SK-N-SH treated with all-trans-retinoic acid at 6 μM for 48 hours (cell line): Measurements from ENCODE around the gene MINDY4.
"Not testable (repeated sequence)": the region's sequence is repeated elsewhere in the genome, so short reads cannot be mapped to it uniquely, and the experiment has no call there.

Experiments used
- ATAC-seq: fragments of 200-7000 bp; cut with Tn5 transposase; 3 replicates; pipeline ENCODE4 v1.9.1; 2020; ENCODE audit warnings: mild to moderate bottlenecking, moderate library complexity
- ARNTL ChIP-seq: fragments of 450-650 bp; formaldehyde crosslinking; IDR thresholded peaks from 2 replicates; pipeline ENCODE4 v1.5.0; 2020; ENCODE audit warnings: low read depth, mild to moderate bottlenecking, moderate library complexity, borderline replicate concordance
- BACH2 ChIP-seq: fragments of 250-450 bp; sonication (Bioruptor Pico); IDR thresholded peaks from 2 replicates; pipeline ENCODE4 v1.9.0; 2021; ENCODE audit warnings: mild to moderate bottlenecking, borderline replicate concordance
- CREB5 ChIP-seq: fragments of 250-450 bp; sonication (Bioruptor Pico); IDR thresholded peaks from 2 replicates; pipeline ENCODE4 v1.5.1; 2020; ENCODE audit warnings: low read depth, mild to moderate bottlenecking, moderate library complexity
- CSDC2 ChIP-seq: fragments of 250-450 bp; sonication (Bioruptor Pico); IDR thresholded peaks from 2 replicates; pipeline ENCODE4 v1.5.0; 2020; ENCODE audit warnings: mild to moderate bottlenecking, moderate library complexity
- ESRRG ChIP-seq: fragments of 250-450 bp; sonication (Bioruptor Pico); IDR thresholded peaks from 2 replicates; pipeline ENCODE4 v1.6.1; 2021; ENCODE audit warnings: mild to moderate bottlenecking
- GLIS3 ChIP-seq: fragments of 250-450 bp; sonication (Bioruptor Pico); IDR thresholded peaks from 2 replicates; pipeline ENCODE4 v1.5.0; 2020; ENCODE audit warnings: mild to moderate bottlenecking, moderate library complexity
- ISL1 ChIP-seq: fragments of 250-450 bp; sonication (Bioruptor Pico); IDR thresholded peaks from 2 replicates; pipeline ENCODE4 v2.1.2; 2022; ENCODE audit warnings: mild to moderate bottlenecking, moderate library complexity
- OSR1 ChIP-seq: fragments of 250-450 bp; sonication (Bioruptor Pico); IDR thresholded peaks from 2 replicates; pipeline ENCODE4 v1.8.0; 2022; ENCODE audit warnings: moderate library complexity, mild to moderate bottlenecking, inconsistent platforms
- PATZ1 ChIP-seq: fragments of 250-450 bp; sonication (Bioruptor Pico); IDR thresholded peaks from 2 replicates; pipeline ENCODE4 v1.8.0; 2020; ENCODE audit warnings: mild to moderate bottlenecking, moderate library complexity, borderline replicate concordance
- PPARA ChIP-seq: fragments of 250-450 bp; sonication (Bioruptor Pico); IDR thresholded peaks from 2 replicates; pipeline ENCODE4 v1.5.0; 2020; ENCODE audit warnings: mild to moderate bottlenecking, borderline replicate concordance
- RARB ChIP-seq: fragments of 250-450 bp; sonication (Bioruptor Pico); IDR thresholded peaks from 2 replicates; pipeline ENCODE4 v1.8.0; 2021; ENCODE audit warnings: mild to moderate bottlenecking, moderate library complexity
- SNAI2 ChIP-seq: fragments of 250-450 bp; sonication (Bioruptor Pico); IDR thresholded peaks from 2 replicates; pipeline ENCODE4 v1.5.0; 2020; ENCODE audit warnings: mild to moderate bottlenecking, moderate library complexity
- TCF4 ChIP-seq: fragments of 250-450 bp; sonication (Bioruptor Pico); IDR thresholded peaks from 2 replicates; pipeline ENCODE4 v1.8.0; 2021; ENCODE audit warnings: mild to moderate bottlenecking, moderate library complexity, borderline replicate concordance
- TOX ChIP-seq: fragments of 250-450 bp; sonication (Bioruptor Pico); IDR thresholded peaks from 2 replicates; pipeline ENCODE4 v1.8.0; 2021; ENCODE audit warnings: mild to moderate bottlenecking, moderate library complexity, borderline replicate concordance
- ZC3H10 ChIP-seq: fragments of 250-450 bp; sonication (Bioruptor Pico); IDR thresholded peaks from 2 replicates; pipeline ENCODE4 v1.5.1; 2021; ENCODE audit warnings: mild to moderate bottlenecking, moderate library complexity
- ZFP3 ChIP-seq: fragments of 250-450 bp; sonication (Bioruptor Pico); IDR thresholded peaks from 2 replicates; pipeline ENCODE4 v1.5.0; 2020; ENCODE audit warnings: mild to moderate bottlenecking, moderate library complexity
- ZFP30 ChIP-seq: fragments of 450-650 bp; formaldehyde crosslinking; IDR thresholded peaks from 2 replicates; pipeline ENCODE4 v1.5.0; 2022; ENCODE audit warnings: mild to moderate bottlenecking, moderate library complexity
- ZNF70 ChIP-seq: fragments of 450-650 bp; formaldehyde crosslinking; IDR thresholded peaks from 2 replicates; pipeline ENCODE4 v1.5.0; 2020; ENCODE audit warnings: mild to moderate bottlenecking, moderate library complexity
- ZNF8 ChIP-seq: fragments of 450-650 bp; formaldehyde crosslinking; IDR thresholded peaks from 2 replicates; pipeline ENCODE4 v1.5.0; 2020; ENCODE audit warnings: mild to moderate bottlenecking, moderate library complexity
- TF ChIP-seq, protein P1 (sequence below): fragments of 250-450 bp; sonication (Bioruptor Pico); IDR thresholded peaks from 2 replicates; pipeline ENCODE4 v1.8.0; 2021; ENCODE audit warnings: low read depth, mild to moderate bottlenecking, moderate library complexity, borderline replicate concordance
- TF ChIP-seq, protein P2 (sequence below): fragments of 250-450 bp; sonication (Bioruptor Pico); IDR thresholded peaks from 2 replicates; pipeline ENCODE4 v1.5.0; 2020; ENCODE audit warnings: mild to moderate bottlenecking, moderate library complexity

Gene MINDY4

DNA sequence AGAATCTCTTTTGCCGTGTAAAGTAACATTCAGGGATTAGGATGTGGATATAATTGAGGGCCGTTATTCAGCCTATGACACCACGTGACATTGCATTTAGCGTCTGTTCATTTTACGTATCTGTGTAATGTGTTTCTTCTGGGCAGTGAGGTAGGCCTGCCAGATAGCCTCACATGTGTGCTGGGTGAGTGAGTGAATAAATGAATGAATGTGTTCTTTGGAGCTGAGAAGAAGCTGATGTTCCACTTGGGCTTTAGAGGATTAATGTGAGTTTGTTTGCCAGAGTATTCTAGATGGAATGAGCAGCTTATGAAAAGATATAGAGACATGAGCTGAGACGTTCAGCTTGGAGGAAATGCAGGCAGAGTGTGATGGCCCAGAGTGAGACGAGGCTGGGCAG lies 55.0 kb downstream of the MINDY4 start:
- ATAC-seq, result no peak
- TF ChIP-seq PATZ1 (no peak), ZC3H10 (CRISPR knock-in tag) (no peak), BACH2 (CRISPR knock-in tag) (no peak), TOX (no peak), ESRRG (CRISPR knock-in tag) (no peak), TCF4 (no peak), OSR1 (CRISPR knock-in tag) (no peak), RARB (CRISPR knock-in tag) (no peak), ZNF8 (CRISPR knock-in tag) (no peak), ISL1 (CRISPR knock-in tag) (no peak)
- TF ChIP-seq, all 23 proteins: peak for 0

- TF ChIP-seq OSR1 (CRISPR knock-in tag) (no peak), CSDC2 (CRISPR knock-in tag) (no peak), CREB5 (no peak)
- TF ChIP-seq, all 23 proteins: peak for 0
- ATAC-seq, result no peak
These were observed 57.4 kb downstream of the MINDY4 start for GRCh38 chr7:30828591-30828990.

GRCh38 chr7:30829471-30829870 lies 58.3 kb downstream of the MINDY4 start:
- TF ChIP-seq ZFP3 (CRISPR knock-in tag) (no peak), SNAI2 (CRISPR knock-in tag) (no peak), ZC3H10 (CRISPR knock-in tag) (no peak), ESRRG (CRISPR knock-in tag) (no peak), ARNTL (CRISPR knock-in tag) (no peak), CREB5 (no peak)
- TF ChIP-seq, protein P1, sequence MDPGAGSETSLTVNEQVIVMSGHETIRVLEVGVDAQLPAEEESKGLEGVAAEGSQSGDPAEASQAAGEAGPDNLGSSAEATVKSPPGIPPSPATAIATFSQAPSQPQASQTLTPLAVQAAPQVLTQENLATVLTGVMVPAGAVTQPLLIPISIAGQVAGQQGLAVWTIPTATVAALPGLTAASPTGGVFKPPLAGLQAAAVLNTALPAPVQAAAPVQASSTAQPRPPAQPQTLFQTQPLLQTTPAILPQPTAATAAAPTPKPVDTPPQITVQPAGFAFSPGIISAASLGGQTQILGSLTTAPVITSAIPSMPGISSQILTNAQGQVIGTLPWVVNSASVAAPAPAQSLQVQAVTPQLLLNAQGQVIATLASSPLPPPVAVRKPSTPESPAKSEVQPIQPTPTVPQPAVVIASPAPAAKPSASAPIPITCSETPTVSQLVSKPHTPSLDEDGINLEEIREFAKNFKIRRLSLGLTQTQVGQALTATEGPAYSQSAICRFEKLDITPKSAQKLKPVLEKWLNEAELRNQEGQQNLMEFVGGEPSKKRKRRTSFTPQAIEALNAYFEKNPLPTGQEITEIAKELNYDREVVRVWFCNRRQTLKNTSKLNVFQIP (CRISPR knock-in tag), result no peak
- no peak for ATAC-seq

- no peak for ATAC-seq
- TF ChIP-seq RARB (CRISPR knock-in tag) (no peak), ZNF8 (CRISPR knock-in tag) (no peak), OSR1 (CRISPR knock-in tag) (no peak), PPARA (CRISPR knock-in tag) (no peak), BACH2 (CRISPR knock-in tag) (no peak), ZFP30 (no peak), ZC3H10 (CRISPR knock-in tag) (no peak), TOX (no peak)
- TF ChIP-seq, protein P2, sequence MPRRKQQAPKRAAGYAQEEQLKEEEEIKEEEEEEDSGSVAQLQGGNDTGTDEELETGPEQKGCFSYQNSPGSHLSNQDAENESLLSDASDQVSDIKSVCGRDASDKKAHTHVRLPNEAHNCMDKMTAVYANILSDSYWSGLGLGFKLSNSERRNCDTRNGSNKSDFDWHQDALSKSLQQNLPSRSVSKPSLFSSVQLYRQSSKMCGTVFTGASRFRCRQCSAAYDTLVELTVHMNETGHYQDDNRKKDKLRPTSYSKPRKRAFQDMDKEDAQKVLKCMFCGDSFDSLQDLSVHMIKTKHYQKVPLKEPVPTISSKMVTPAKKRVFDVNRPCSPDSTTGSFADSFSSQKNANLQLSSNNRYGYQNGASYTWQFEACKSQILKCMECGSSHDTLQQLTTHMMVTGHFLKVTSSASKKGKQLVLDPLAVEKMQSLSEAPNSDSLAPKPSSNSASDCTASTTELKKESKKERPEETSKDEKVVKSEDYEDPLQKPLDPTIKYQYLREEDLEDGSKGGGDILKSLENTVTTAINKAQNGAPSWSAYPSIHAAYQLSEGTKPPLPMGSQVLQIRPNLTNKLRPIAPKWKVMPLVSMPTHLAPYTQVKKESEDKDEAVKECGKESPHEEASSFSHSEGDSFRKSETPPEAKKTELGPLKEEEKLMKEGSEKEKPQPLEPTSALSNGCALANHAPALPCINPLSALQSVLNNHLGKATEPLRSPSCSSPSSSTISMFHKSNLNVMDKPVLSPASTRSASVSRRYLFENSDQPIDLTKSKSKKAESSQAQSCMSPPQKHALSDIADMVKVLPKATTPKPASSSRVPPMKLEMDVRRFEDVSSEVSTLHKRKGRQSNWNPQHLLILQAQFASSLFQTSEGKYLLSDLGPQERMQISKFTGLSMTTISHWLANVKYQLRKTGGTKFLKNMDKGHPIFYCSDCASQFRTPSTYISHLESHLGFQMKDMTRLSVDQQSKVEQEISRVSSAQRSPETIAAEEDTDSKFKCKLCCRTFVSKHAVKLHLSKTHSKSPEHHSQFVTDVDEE, result no peak
These were observed 60.0 kb downstream of the MINDY4 start for GRCh38 chr7:30831227-30831626.

- ATAC-seq, result no peak
- no peak for TF ChIP-seq PATZ1
- no peak for TF ChIP-seq GLIS3 (CRISPR knock-in tag)
- TF ChIP-seq CREB5, result no peak
- TF ChIP-seq ARNTL (CRISPR knock-in tag), result no peak
- TF ChIP-seq CSDC2 (CRISPR knock-in tag), result no peak
- TF ChIP-seq PPARA (CRISPR knock-in tag), result no peak
- TF ChIP-seq RARB (CRISPR knock-in tag), result no peak
- TF ChIP-seq ZNF70 (CRISPR knock-in tag), result no peak
These were observed 60.7 kb downstream of the MINDY4 start for GRCh38 chr7:30831936-30832335.

GRCh38 chr7:30834017-30834674 lies 62.9 kb downstream of the MINDY4 start:
- not testable (repeated sequence) for ATAC-seq
